HL-60 (cell line): Measurements from ENCODE around the gene LGALS3.

Experiments used
- DNase-seq, 2 experiments: peaks; one replicate each; pipeline ENCODE4 v3.0.0-alpha.2; 2010 to 2020; ENCODE audit warnings: low read depth in 1 of 2, low spot score in 1 of 2
- H3K27ac ChIP-seq: fragments of 250-450 bp; sonication (Bioruptor Pico); replicated peaks from 2 replicates; pipeline ENCODE4 v1.5.1; 2020; ENCODE audit warnings: mild to moderate bottlenecking, moderate library complexity
- H3K27me3 ChIP-seq: fragments of 250-450 bp; sonication (Bioruptor Pico); 2 replicates; pipeline ENCODE4 v1.5.1; 2021; ENCODE audit warnings: mild to moderate bottlenecking, moderate library complexity; ENCODE audit not compliant: insufficient read depth, poor library complexity, severe bottlenecking
- H3K4me3 ChIP-seq: replicated peaks from 2 replicates; pipeline ENCODE4 v1.5.1; 2011; ENCODE audit warnings: mild to moderate bottlenecking, control low read depth, low read length; ENCODE audit not compliant: insufficient read depth
- GABPA ChIP-seq: IDR thresholded peaks from 2 replicates; pipeline ENCODE4 v1.6.1; 2012; ENCODE audit warnings: low read depth
- POLR2AphosphoS5 ChIP-seq: IDR thresholded peaks from 2 replicates; pipeline ENCODE4 v1.6.1; 2012; ENCODE audit warnings: low read depth
- SPI1 ChIP-seq: IDR thresholded peaks from 2 replicates; pipeline ENCODE4 v1.6.1; 2012; ENCODE audit warnings: low read depth, mild to moderate bottlenecking, borderline replicate concordance
- TF ChIP-seq, protein P1 (sequence below): IDR thresholded peaks from one replicate; pipeline ENCODE4 v1.5.1; 2011; ENCODE audit warnings: low read length, control low read depth, inconsistent platforms; ENCODE audit not compliant: insufficient read depth
- TF ChIP-seq, protein P2 (sequence below): IDR thresholded peaks from 2 replicates; pipeline ENCODE4 v1.6.1; 2012; ENCODE audit warnings: low read depth; ENCODE audit not compliant: insufficient replicate concordance

LGALS3 gene

DNA sequence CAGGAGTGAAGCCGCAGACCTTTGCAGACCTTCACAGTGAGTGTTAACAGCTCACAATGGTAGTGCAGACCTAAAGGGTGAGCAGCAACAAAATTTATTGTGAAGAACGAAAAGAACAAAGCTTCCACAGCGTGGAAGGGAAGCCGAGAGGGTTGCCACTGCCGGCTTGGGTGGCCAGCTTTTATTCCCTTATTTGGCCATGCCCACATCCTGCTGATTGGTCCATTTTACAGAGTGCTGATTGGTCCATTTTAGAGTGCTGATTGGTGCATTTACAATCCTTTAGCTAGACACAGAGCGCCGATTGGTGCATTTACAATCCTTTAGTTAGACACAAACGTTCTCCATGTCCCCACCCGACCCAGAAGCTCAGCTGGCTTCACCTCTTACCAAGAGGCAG, 42.1 kb upstream of the LGALS3 start:
- Histone ChIP-seq H3K4me3 (no peak overlapping the region), H3K27ac (no peak overlapping the region), H3K27me3 (no peaks in the 10 kb centered on the region)
- no peak for TF ChIP-seq GABPA
- TF ChIP-seq, protein P1, sequence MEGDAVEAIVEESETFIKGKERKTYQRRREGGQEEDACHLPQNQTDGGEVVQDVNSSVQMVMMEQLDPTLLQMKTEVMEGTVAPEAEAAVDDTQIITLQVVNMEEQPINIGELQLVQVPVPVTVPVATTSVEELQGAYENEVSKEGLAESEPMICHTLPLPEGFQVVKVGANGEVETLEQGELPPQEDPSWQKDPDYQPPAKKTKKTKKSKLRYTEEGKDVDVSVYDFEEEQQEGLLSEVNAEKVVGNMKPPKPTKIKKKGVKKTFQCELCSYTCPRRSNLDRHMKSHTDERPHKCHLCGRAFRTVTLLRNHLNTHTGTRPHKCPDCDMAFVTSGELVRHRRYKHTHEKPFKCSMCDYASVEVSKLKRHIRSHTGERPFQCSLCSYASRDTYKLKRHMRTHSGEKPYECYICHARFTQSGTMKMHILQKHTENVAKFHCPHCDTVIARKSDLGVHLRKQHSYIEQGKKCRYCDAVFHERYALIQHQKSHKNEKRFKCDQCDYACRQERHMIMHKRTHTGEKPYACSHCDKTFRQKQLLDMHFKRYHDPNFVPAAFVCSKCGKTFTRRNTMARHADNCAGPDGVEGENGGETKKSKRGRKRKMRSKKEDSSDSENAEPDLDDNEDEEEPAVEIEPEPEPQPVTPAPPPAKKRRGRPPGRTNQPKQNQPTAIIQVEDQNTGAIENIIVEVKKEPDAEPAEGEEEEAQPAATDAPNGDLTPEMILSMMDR = no peak
- TF ChIP-seq, protein P2, sequence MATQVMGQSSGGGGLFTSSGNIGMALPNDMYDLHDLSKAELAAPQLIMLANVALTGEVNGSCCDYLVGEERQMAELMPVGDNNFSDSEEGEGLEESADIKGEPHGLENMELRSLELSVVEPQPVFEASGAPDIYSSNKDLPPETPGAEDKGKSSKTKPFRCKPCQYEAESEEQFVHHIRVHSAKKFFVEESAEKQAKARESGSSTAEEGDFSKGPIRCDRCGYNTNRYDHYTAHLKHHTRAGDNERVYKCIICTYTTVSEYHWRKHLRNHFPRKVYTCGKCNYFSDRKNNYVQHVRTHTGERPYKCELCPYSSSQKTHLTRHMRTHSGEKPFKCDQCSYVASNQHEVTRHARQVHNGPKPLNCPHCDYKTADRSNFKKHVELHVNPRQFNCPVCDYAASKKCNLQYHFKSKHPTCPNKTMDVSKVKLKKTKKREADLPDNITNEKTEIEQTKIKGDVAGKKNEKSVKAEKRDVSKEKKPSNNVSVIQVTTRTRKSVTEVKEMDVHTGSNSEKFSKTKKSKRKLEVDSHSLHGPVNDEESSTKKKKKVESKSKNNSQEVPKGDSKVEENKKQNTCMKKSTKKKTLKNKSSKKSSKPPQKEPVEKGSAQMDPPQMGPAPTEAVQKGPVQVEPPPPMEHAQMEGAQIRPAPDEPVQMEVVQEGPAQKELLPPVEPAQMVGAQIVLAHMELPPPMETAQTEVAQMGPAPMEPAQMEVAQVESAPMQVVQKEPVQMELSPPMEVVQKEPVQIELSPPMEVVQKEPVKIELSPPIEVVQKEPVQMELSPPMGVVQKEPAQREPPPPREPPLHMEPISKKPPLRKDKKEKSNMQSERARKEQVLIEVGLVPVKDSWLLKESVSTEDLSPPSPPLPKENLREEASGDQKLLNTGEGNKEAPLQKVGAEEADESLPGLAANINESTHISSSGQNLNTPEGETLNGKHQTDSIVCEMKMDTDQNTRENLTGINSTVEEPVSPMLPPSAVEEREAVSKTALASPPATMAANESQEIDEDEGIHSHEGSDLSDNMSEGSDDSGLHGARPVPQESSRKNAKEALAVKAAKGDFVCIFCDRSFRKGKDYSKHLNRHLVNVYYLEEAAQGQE = no peak
- no peak for TF ChIP-seq POLR2AphosphoS5
- no peak for TF ChIP-seq SPI1
- no peak for DNase-seq

DNA sequence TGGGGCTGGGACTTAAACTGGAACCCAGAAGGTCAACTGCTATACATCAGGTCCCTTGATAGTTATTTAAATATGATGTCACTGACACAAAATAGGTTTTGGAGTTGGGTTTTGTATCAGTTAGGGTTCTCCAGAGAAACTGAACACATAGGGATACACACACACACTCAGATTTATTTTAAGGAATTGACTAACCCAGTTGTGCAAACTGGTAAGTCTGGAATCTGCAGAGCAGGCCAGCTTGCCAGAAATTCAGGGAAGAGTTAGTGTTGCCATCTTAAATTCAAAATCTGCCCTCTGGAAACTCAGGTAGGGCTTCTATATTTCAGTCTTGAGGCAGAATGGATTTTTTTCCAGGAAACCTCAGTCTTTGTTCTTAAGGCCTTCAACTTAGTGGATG, 40.7 kb upstream of the LGALS3 start:
- no peak overlapping the region for H3K27ac ChIP-seq
- TF ChIP-seq, protein P2 = no peak
- TF ChIP-seq, protein P1 = no peak
- TF ChIP-seq POLR2AphosphoS5 = no peak
- TF ChIP-seq SPI1 = no peak
- no peak for TF ChIP-seq GABPA
- DNase-seq = no peak
- no peaks in the 10 kb centered on the region for H3K27me3 ChIP-seq
- H3K4me3 ChIP-seq = no peak overlapping the region

DNA sequence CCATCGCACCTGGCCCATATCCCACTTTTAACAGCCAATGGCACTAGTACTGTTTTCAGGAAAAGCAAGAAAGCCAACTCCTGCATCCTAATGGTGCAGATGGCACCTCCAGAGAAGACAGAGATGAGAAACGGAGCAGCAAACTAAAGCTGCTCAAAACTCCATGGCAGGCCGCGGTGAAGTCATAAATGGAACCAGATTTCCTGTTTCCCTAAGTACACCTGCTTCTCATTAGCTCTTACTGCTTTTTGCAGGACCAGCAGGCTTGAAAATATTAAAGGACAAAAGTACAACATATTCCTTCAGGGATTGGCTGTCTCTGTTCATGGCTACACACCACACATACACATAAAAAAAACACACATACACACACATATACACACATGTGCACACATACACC, 36.7 kb upstream of the LGALS3 start:
- Histone ChIP-seq H3K4me3 (no peak overlapping the region), H3K27me3 (no peaks in the 10 kb centered on the region), H3K27ac (no peak overlapping the region)
- no peak for DNase-seq
- TF ChIP-seq, protein P2 = no peak
- TF ChIP-seq, protein P1 = no peak
